ENCODE data around the gene CYP4F11.
"Not testable (repeated sequence)": the region's sequence is repeated elsewhere in the genome, so short reads cannot be mapped to it uniquely, and the experiment has no call there.

GRCh38 chr19:15902898-15903297, 31.4 kb downstream of the CYP4F11 start:
- TF ChIP-seq LEF1 (IDR thresholded peaks at IDR 0.05; ENCODE audit: borderline replicate concordance); FOXK2 (IDR thresholded peaks at IDR 0.05); L3MBTL2 (conservative IDR thresholded peaks at IDR 0.05); BHLHE40 (IDR thresholded peaks at IDR 0.05; ENCODE audit: borderline replicate concordance); SP1 (IDR thresholded peaks at IDR 0.05); FOXM1 (IDR thresholded peaks at IDR 0.05; ENCODE audit: borderline replicate concordance); FOXA1 (IDR thresholded peaks at IDR 0.05); PKNOX1 (IDR thresholded peaks at IDR 0.05): not testable (repeated sequence)

All from HEK293T (cell line).